ENCODE results near the gene MGAT5.
A peak's percentile ranks its signal among the peaks of the same experiment; 100 is the strongest.

MGAT5 gene

DNA sequence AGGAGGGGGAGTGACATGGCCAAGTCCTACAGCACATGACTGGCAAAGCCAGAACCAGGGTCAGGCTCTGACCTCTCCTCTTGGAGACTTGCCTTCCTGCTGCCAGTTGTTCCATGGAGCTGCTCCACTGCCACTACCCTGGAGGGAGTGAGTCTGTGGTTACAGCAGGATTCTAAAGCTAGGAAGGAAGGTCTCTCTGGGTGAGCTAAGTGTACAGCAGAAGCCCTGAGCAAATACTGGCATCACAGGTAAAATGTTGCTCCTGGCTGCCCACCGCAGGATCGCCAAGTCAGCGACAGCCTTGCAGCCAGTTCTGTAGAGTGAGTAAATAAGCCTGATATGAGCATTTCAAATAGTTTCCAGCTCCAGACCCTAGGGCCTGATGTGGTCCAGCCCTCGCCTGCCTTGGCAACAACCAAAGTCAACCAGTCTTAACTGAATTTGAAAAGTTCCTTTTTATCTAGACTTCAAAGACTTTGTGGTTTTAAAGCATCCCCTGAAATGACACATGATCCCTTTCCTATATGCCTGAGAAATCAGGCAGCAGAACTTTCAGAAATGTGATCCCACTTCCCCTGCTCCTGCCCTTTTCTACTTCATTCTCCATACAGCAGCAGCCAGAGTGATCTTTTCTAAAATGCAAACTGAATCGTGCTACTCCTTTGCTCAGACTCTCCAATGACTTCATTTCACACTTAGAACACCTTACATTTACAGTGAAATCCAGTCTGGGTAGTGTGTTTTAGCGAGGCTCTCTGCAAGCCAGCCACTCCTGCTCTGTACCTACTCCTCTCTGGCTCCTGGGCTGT lies 114.3 kb downstream of the MGAT5 start:
- peak; percentile 38 for DNase-seq

DNA sequence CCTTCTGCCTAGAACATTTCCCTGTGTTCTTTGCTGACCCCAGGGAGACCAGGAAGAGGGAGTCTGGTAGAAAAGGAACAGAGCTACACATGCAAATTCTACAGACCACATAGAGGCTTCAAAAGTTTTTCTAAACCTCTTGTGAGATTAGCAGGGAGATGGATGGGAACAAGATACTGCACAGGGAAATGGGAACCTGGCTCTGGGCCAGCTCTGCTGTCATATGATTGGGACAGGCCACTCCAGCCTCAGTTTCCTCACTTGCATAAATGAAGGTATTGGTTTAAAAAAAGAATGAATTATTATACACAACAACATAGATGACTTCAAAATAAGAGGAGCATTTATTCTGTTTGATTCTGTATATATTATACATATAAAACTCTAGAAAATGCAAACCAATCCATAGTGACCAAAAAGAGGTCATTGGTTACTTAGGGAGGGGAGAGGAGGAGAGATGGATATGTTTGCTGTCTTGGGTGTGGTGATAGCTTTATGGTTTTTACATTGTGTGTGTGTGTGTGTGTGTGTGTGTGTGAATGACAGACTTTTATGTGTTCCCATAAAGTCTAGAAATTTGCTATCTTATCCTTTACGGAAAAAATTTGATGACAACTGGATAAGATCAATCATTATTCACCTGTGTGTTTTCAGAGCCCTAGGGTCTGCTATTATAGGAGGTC lies 115.5 kb downstream of the MGAT5 start:
- DNase-seq = no peak

DNA sequence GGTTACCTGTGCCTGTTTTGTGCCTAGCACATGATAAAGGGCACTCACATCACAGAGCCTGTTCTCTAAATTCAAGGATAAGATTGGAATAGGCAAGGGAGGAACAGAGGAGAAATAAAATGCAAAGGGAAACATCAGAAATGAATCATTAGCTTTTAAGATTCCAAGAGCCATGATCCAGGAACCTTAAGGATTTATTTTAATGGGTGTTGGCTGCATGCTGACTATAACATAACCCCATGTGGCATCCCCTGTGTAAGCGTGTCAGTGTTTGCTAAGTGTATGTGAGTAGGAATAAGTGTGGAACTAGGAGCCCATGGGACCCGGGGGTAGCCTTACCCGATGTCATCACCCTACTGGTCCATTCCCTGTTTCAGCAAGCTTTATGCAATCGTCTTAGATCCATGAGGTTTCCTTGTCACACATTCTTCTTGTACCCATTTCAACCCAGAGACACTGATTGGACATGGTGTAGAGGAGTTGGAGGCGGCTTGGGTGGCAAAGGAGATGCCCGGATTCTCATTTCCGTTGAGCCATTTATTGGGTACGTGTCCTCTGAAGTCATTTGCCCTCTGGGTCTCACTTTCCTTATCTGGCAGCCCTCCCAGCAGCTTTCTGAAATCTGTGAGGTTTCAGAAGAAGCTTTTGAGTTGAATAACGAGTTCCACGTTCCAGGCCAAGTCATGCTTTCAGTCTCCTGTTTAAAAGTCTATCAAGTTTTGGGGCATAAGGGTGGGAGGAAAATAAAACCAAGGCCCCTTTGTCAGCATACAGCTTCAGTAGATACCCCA lies 117.0 kb downstream of the MGAT5 start:
- DNase-seq = no peak

DNA sequence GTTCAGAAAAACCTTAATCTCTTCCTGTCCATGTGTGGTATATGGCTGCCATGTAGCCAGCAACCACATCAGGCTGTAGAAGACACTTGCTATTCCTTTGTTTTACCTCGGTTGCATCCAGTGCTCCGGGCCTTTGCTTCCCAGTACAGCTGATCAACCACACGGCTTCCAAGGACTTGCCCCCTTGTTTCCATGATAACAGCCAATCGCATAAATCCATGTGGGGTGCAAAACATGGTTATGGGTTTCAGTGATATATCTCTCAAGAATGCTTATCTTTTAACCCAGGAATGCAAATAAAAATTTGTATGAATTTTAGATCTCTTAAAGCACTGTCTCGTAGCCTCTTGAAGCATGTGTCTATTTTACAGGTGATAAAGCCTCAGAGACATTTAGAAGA lies 118.3 kb downstream of the MGAT5 start:
- peak; percentile 39 for DNase-seq

DNA sequence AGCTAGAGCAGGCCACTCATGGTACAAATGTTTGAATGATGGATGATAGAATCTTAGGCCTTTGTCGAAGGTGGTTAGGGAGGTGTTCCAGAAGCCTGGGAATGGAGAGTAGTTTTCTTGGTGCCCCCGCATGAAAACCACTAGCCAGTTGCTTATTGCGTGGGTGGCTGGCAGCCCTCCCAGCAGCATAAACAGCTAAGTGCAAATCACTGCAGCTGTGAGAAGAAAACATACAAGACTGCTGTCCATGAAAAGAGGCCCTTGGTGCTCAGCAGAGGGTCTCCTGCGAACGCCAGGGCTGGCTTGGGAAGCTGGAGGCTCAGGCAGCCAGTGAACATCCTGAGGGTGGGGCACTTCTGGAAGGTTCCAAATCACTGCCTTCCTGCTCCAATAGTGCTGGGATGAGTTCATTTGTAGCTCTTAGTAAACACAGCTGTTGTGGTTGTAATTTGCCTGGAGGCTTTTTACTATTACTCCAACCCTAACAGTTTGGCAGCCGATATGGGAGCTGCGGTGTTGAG lies 118.8 kb downstream of the MGAT5 start:
- peak; percentile 52 for DNase-seq

DNA sequence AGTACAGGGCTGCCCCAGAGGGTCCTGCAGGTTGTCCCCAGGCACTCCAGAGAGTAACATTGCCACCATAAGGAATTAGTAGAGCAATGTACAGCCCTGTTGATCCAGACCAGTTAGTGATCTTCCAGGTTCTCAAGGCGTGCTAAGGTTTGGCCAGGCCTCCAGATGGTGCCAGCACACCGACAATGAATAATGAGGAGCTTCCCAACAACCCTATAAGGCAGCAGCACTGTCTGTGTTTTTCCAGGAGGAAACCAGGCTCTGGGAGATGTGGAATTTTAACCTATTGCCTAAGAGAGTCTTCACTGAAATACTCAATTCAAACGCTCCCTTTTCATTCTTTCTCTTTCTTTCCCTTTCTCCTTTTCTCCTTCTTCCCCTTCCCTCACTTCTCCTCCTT lies 122.1 kb downstream of the MGAT5 start:
- DNase-seq = peak; percentile 75

DNA sequence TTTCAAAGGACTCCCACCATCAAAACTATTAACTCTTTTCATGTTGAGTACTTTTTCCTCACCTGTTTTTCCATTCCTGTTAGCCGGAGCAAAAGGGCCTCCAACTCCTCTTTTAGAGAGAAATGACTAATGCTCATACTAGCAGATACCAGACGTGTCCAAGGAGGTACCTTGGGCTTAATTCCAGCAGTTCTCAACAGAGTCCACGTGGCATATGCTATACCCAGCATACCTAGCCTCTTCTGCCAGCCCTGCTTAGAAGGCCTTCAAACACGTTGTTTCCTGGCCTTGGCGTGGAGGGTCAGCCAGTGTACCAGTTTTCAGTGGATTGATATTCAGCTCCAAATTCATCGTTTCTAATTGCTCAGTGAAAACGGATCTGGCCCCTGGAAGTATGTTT lies 123.9 kb downstream of the MGAT5 start:
- no peak for DNase-seq

DNA sequence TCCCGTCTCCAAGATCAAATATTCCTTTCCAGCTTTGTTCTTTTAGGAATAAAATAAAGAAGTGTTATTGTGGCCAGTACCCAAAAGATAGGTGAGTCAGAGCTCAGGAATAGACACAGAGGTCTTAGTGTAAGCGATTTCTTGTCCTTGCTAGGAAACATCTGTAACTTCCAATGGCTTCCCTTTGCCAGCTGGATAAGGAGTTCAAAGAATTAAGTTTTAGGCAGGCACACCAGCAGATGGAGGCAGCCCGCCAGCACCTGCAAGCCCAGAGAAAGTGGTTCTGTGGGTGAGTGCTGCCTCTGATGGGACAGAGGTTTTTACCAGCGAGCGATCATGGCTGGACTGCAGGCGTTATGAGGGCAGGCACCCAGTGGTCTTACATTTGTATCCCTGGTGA lies 125.4 kb downstream of the MGAT5 start:
- peak; percentile 26 for DNase-seq

DNA sequence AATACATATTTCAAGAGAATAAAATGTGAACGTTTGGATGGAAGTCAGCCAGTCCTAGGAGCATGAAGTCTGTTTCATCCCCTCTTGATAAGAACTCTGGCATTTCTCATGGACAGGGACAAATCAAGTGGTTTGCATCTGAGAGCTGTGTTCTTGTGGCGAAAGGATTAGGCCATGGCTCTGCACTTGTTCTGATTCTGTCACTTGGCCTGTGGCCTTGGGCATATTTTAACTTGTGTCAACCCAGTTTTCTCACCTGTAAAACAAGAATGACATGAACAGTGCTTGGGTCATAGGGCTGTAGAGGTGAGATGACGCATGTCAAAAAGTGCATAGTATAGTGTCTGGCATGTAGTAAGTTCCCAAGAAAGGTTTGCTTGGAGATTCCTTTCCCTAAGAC lies 125.8 kb downstream of the MGAT5 start:
- no peak for DNase-seq

DNA sequence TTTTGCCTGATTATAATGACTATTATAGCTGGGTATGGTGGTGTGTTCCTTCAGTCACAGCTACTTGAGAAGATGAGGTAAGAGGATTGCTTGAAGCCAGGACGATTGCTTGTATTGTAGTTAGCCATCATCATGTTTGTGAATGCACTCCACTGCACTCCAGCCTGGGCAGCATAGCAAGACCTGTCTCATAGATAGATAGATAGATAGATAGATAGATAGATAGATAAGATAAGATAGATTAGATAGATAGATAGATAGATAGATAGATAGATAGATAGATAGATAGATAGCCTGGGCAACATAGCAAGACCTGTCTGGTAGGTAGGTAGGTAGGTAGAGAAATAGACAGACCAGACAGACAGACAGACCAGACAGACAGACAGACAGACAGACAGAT lies 127.3 kb downstream of the MGAT5 start:
- DNase-seq = no peak

DNA sequence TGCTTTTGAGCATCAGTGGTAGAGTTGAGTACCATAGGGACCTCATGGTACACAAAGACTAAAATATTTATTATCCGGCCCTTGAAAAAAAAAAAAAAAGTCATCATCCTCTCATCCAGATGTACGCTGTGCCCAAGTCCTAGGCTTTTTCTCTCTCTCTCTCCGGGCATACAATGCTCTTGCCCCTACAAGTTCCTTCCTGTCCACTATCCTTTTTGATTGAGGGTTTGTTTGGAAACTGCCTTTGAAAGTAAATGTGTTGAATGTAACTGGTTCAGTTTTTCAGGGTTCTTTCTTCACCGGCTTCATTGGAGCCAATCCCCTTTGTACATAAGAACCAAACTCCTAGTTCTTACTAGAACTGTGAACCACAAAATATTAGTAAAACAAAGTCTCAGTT lies 130.3 kb downstream of the MGAT5 start:
- DNase-seq = no peak

DNA sequence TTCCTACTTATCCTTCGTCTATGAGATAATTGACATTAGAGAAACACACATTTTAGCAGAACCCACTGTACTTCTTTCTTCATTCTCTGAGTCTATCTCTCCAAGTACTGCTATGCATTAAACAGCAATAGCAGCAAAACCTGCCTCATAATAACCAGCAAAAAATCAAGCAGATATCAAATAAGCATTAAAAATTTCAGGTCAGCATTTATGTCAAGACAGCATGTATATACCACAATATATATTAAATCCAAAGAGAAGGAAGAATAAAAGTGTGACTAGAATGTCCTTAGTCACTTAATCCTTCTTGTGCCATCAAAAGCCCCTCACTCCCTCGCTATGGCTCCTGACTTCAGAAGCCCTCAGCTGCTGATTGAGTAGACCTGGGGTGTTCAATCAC lies 131.3 kb downstream of the MGAT5 start:
- DNase-seq = no peak

DNA sequence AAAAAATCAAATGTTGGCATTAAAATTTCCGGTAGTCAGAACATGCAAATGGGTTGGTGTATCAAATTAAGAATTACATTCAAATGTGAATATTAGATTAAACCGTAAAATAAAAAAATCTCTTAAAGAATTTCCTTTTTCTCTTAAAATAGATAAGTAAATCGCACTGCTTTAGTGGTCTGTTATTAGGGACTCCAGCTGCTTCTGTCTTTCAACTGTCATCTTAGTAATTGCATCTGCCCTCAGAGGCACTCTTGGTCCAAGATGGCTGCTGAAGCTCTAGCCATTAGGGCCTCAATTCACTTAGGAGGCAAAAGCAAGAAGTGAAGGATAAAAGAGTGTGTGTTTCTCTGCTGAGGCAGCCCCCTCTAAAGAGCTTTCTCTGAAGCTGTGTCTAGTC lies 132.4 kb downstream of the MGAT5 start:
- no peak for DNase-seq

DNA sequence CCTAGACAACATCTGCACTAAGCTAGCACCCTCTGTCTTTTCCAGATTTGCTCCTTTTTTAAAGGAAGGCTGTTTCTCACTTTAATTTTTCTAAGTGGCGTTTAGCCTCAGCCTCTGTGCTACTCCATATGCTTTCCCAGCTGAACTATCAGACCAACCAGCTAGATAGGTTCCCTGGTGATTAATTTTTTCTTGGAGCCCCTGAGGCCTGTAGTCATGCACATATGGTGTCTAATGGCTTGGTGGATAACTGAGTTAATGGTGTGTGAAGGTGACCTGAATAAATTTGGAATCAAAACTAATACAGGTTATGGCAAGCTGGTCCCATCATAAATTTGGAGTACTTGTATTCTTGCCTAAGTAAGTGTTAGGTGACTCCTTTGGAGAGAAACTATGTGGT lies 135.5 kb downstream of the MGAT5 start:
- DNase-seq = no peak

DNA sequence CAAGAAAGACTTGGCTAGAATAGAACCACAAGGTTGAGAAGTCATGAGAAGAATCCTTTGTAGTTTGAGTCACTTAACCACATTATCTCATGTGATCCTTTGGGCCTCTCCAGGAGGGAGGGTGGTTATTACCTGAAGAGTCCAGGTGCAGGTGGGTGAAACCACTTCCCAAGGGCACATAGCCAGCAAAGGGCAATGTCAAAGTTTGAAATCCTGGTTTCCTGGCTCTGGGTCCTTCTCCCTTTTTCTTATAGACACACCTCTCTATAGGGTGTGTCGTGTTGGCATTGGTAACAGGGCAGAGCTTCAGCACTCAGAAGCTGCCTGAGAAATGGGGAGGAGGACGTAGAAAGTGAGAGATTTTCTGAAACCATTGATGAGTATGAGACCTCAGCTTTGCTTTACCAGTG lies 137.9 kb downstream of the MGAT5 start:
- no peak for DNase-seq

DNA sequence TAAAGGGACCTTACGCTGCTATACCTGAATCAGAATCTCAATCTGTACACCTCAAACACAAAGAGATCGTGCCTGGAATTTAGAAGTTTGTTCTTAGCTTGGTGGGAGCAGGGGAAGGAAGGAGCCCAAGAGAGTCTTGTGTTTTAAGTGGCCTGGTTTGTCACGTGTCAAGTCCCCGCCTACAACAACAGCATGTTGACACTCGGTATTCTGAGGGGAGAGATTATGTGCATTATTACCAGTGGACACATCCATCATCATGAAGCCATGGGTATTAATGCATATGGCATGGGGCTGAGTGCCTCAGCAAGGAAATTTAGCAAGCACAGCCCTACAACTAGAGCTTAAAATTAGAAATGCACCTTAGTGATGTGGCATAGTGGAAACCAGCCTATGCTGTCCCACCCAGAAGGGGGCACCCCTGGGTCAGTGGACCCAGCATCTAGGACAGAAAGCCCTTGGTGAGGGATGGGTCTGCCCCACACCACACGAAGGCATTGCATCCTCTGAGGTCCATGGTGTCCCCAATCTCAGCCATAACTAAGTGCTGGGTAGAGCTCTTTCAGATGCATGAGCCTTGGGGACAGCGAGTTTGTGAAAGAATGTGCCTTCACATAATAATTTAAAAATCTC lies 138.7 kb downstream of the MGAT5 start:
- DNase-seq = no peak

DNA sequence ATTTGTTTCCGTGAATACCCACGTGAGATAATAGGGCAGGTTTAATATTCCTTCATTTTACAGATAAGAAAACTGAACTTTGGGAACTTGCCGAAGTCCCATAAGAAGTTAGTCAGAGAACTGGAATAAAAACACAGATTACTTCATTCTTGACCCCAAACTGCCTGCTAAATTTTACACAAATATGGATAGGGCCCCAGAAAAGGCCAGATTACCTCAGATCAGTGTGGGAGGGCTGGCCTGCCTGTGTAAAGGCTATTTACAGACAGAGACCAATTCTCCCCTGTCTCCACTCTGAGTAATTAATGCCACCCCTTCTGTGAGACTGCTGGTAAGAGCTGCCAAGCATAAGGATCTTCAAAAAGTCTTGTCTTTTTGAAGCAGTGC lies 139.2 kb downstream of the MGAT5 start:
- DNase-seq = no peak

DNA sequence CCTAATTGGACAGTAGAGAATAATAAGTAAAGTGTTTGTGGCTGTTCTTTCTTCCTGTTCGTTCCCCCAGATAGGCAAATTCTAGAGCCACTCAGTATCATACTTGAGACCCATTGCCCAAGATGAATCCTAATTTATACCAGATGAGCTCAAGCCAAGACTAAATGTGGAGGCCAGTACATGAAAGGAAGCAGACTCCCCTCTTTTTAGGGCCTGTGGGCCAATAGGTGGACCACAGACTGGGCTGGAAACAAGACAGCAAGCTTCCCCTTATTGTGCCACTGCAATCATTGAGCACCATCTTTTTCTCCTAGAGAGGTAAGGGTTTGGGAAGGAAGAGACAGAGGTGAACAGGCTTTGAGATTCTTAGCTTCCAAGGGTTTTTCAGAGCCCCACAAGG lies 141.9 kb downstream of the MGAT5 start:
- DNase-seq = no peak

DNA sequence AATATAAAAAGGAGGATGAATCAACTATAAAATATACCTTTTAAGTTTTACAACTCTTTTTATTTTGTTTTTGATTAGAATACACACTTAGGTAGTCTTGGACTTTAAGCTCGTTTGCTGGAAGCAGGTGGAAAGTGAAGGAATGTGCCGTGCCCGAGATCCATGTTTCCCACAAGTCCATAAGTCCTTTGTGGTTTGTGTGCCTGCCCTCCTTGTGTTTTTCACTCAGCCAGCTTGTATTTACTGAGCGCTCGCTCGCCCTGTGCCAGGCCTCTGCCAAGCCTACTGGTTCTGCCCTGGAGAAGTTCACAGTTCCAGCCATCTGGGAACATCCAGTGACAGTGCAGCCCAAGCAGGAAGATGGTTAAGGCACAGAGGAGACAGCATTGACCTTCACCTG lies 142.6 kb downstream of the MGAT5 start:
- DNase-seq = no peak

DNA sequence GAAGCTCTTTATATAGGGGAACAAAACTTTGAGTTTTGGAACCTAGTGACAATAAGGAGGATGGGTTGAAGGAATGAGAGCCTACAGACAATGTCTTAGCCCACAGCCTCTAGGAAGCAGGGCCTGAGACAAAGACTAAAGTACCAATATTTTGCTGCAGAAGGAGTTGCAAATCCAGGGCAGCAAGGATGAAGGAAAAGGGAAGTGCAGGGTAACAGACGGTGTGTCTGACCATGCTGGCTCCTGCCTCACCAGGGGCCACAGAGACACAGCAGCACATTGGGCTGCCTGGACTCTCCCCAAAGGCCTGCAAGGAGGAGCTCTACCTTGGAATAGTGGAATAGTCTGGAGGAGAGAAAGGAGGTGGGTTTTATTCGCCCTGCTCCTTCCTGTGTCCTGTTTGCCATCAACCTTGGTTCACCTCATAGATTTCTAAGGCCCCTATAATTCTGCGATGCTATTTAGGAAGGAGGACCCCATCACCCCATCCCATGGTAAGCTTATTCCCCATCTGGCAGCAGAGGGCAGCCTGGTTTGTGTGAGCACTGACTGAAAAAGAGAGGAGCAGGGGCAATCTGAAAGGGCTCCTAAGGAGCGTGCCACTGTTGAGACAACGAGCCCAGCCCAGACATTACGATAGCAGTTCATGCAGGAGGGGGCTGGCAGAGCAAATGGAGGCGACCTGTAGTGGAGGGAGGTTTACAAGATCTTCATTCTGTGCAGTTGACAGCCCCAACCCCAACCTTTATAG lies 143.4 kb downstream of the MGAT5 start:
- no peak for DNase-seq

DNA sequence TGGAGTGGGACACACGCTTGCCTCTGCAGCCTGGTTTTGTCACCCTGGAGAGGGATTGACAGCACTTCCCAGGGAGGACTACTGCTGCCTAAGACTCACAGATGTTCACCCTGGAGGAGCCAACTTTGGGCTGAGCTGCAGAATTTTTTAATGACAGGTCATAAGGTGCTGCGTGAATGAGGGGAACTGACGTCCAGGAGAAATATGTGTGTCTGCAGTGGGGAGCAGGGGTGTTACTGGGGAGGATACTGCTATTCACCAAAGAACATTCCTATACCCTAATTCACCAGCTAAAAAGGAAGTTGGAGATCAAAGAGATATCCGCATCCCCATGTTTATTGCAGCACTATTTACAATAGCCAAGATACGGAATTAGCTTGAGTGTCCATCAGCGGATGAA lies 144.4 kb downstream of the MGAT5 start:
- DNase-seq = peak; percentile 87

DNA sequence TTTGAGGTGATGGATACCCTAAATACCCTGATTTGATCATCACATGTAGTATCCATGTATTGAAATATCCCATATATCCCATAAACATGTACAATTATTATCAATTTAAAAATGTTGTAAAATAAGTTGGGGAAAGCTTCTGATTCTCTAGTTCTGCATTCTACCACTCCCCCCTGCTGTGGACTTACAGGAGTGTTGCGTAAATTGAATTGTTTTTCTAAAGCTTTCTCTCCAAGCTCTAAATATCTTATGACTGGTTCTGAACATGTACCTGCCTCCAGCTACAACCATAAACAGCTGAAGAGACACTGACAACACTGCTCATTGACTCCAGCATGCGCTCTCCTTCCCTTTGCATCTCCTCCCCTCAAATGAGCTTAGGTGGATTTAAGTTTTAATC lies 145.2 kb downstream of the MGAT5 start:
- DNase-seq = no peak

Data from fibroblast of skin of abdomen (primary cell).